ENCODE measurements around the gene GBF1.

DNA sequence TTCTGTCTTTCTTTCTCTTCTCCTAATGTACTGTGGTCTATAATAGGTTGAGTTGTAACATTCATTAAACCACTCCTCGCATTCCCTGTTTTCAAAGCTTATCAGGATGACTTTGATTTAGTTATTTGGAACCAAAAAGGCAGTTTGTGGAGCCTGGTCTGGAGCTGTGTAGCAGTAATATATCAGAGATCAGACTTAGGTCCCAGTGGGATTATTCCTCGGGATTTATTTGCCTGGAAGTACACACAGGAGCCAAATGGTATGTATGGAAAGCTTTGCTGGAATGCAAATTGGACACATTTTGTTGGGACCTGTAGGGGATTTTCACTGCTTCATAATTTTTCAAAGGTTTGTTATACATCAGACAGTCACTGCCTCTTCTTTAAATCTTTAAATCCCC is 40.9 kb downstream of the GBF1 start:
- TF ChIP-seq PCBP1 (IDR thresholded peaks at IDR 0.05; ENCODE audit: borderline replicate concordance, low read depth, low read length) (no peak), AGO1 (IDR thresholded peaks at IDR 0.05; ENCODE audit: low read depth, low read length, poor library complexity, severe bottlenecking) (no peak), ZNF629 (CRISPR knock-in tag; conservative IDR thresholded peaks at IDR 0.05) (no peak), NFYB (CRISPR knock-in tag; IDR thresholded peaks at IDR 0.05) (no peak), GABPA (IDR thresholded peaks at IDR 0.05; ENCODE audit: low read depth, low read length) (no peak), GABPA (CRISPR knock-in tag; IDR thresholded peaks at IDR 0.05; ENCODE audit: low read depth) (no peak), ZZZ3 (CRISPR knock-in tag; IDR thresholded peaks at IDR 0.05; ENCODE audit: borderline replicate concordance) (no peak), NCOA1 (CRISPR knock-in tag; IDR thresholded peaks at IDR 0.05) (no peak), EP300 (IDR thresholded peaks at IDR 0.05; ENCODE audit: low read depth in 2 of 2, low read length in 2 of 2) (no peak), EP300 (CRISPR knock-in tag; IDR thresholded peaks at IDR 0.05; ENCODE audit: borderline replicate concordance) (no peak), NFIC (IDR thresholded peaks at IDR 0.05; ENCODE audit: low read length) (no peak), MAX (IDR thresholded peaks at IDR 0.05) (no peak), ZBTB42 (CRISPR knock-in tag; IDR thresholded peaks at IDR 0.05) (no peak), POLR2AphosphoS5 (IDR thresholded peaks at IDR 0.05; ENCODE audit: low read depth, low read length) (no peak)
- TF ChIP-seq, protein P1, sequence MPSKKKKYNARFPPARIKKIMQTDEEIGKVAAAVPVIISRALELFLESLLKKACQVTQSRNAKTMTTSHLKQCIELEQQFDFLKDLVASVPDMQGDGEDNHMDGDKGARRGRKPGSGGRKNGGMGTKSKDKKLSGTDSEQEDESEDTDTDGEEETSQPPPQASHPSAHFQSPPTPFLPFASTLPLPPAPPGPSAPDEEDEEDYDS (CRISPR knock-in tag; IDR thresholded peaks at IDR 0.05), result no peak
- TF ChIP-seq, protein P2, sequence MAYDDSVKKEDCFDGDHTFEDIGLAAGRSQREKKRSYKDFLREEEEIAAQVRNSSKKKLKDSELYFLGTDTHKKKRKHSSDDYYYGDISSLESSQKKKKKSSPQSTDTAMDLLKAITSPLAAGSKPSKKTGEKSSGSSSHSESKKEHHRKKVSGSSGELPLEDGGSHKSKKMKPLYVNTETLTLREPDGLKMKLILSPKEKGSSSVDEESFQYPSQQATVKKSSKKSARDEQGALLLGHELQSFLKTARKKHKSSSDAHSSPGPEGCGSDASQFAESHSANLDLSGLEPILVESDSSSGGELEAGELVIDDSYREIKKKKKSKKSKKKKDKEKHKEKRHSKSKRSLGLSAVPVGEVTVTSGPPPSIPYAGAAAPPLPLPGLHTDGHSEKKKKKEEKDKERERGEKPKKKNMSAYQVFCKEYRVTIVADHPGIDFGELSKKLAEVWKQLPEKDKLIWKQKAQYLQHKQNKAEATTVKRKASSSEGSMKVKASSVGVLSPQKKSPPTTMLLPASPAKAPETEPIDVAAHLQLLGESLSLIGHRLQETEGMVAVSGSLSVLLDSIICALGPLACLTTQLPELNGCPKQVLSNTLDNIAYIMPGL (CRISPR knock-in tag; IDR thresholded peaks at IDR 0.05; ENCODE audit: borderline replicate concordance in 1 of 2, low read depth in 1 of 2), result no peak
